Measurements from ENCODE around the gene CDH4. TPM values are rescaled to one million over a fixed set of nuclear protein-coding genes. Genes with fewer than 3 reads are reported as not detected.

CDH4 gene
- polyA plus RNA-seq, 1 donor (not counting 4 experiments of a cell fraction or from before 2014, with no cell fraction given): 2.2 TPM

DNA sequence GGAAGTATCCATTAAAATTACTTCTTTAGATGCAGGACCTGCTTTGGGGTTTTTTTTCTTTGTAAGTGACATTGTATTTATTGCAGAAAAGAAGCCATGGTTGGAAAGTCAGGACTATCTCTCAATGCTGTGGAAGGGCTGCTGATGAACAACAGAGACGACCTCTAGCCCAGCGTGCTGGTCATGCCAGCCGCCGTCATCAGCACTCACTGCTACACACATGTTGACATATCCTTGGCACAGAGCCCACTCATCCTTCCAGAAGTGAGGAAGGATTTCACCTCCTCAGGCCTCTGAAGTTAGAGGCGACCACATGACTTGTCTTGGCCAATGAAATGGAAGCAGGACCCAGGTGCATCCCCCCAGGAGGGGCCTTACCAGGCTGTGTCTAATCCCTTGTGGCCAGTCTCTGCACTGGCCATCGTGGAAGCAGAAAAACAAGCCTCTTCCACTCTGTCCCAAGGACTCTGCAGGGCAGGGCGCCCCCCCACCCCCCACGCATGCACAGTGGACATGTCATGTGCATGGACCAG lies 470.2 kb downstream of the CDH4 start:
- H3K4me1 ChIP-seq (ENCODE audit: control insufficient read depth, extremely low read depth, insufficient read depth, low read length): peaks cover 6% of the 10 kb centered on the region
- H3K9me1 ChIP-seq (ENCODE audit: control insufficient read depth, extremely low read depth, insufficient read depth, low read length): no peaks in the 10 kb centered on the region
- no peak overlapping the region for H2AFZ ChIP-seq (ENCODE audit: control insufficient read depth, low read length)
- no peak for TF ChIP-seq EZH2 (IDR thresholded peaks at IDR 0.05; ENCODE audit: low read length)
- TF ChIP-seq CTCF (optimal IDR thresholded peaks at IDR 0.05 in 1 of 3, IDR thresholded peaks at IDR 0.05 in 1 of 3, conservative IDR thresholded peaks at IDR 0.05 in 1 of 3; ENCODE audit: extremely low read depth in 1 of 3, insufficient read depth in 2 of 3, low read length in 3 of 3): no peak
- H3K79me2 ChIP-seq (ENCODE audit: control insufficient read depth, insufficient read depth, low read length): no peaks in the 10 kb centered on the region
- peaks cover 28% of the 10 kb centered on the region for H3K27me3 ChIP-seq (ENCODE audit: control insufficient read depth, extremely low read depth, insufficient read depth, low read length)
- DNase-seq (ENCODE audit: low read depth, low spot score): no peak
- H3K9me3 ChIP-seq (ENCODE audit: control insufficient read depth, low read depth, low read length): no peaks in the 10 kb centered on the region
- H3K27ac ChIP-seq (ENCODE audit: control insufficient read depth, insufficient read depth, low read length): no peak overlapping the region
- H3K36me3 ChIP-seq (ENCODE audit: control insufficient read depth in 2 of 2, extremely low read depth in 1 of 2, insufficient read depth in 2 of 2, low read length in 2 of 2): no peaks in the 10 kb centered on the region
- dilution Hi-C loops (cut with MboI; ENCODE audit: extremely low pct_ligation_motif_present, low sequenced_read_pairs): no loop called here
- no peak overlapping the region for H3K4me2 ChIP-seq (ENCODE audit: control insufficient read depth, extremely low read depth, insufficient read depth, low read depth, low read length)
- no peaks in the 10 kb centered on the region for H4K20me1 ChIP-seq (ENCODE audit: control insufficient read depth, extremely low read depth, insufficient read depth, low read length)
- H3K4me3 ChIP-seq (ENCODE audit: control insufficient read depth in 2 of 3, extremely low read depth in 1 of 3, insufficient read depth in 2 of 3, low read depth in 1 of 3, low read length in 3 of 3): no peak overlapping the region
- FAIRE-seq: no peak
- no peak overlapping the region for H3K9ac ChIP-seq (ENCODE audit: control insufficient read depth, extremely low read depth, insufficient read depth, low read length)

DNA sequence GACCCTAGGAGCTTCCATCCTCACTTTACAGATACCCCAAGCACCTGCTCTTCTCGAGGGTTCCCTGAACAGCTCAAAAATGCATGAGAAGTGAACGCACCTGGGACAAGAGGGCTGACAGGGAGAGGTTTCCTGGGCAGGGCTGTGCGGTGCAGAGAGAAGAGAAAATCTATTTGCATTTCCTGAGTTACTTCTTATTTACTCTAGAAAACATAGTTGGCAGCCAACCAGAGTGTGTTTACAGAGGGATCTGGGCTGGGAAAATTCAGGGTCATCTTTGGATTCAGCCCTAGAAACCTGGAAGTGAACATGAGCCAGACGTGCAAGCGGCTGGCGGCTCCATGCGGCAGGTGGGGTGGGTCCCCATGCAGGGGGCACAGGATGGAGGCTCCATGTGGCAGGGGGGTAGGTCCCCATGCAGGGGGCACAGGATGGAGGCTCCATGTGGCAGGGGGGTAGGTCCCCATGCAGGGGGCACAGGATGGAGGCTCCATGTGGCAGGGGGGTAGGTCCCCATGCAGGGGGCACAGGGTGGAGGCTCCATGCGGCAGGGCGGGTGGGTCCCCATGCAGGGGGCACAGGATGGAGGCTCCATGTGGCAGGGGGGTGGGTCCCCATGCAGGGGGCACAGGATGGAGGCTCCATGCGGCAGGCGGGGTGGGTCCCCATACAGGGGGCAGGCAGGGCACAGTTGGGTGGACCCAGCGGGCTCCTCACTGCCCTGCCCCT lies 471.6 kb downstream of the CDH4 start:
- TF ChIP-seq EZH2 (IDR thresholded peaks at IDR 0.05; ENCODE audit: low read length) (no peak), CTCF (optimal IDR thresholded peaks at IDR 0.05 in 1 of 3, IDR thresholded peaks at IDR 0.05 in 1 of 3, conservative IDR thresholded peaks at IDR 0.05 in 1 of 3; ENCODE audit: extremely low read depth in 1 of 3, insufficient read depth in 2 of 3, low read length in 3 of 3) (no peak)
- Histone ChIP-seq H3K9me1 (ENCODE audit: control insufficient read depth, extremely low read depth, insufficient read depth, low read length) (no peaks in the 10 kb centered on the region), H3K27me3 (ENCODE audit: control insufficient read depth, extremely low read depth, insufficient read depth, low read length) (peaks cover 24% of the 10 kb centered on the region), H3K27ac (ENCODE audit: control insufficient read depth, insufficient read depth, low read length) (no peak overlapping the region), H3K4me1 (ENCODE audit: control insufficient read depth, extremely low read depth, insufficient read depth, low read length) (peaks cover 6% of the 10 kb centered on the region), H3K36me3 (ENCODE audit: control insufficient read depth in 2 of 2, extremely low read depth in 1 of 2, insufficient read depth in 2 of 2, low read length in 2 of 2) (no peaks in the 10 kb centered on the region), H3K4me3 (ENCODE audit: control insufficient read depth in 2 of 3, extremely low read depth in 1 of 3, insufficient read depth in 2 of 3, low read depth in 1 of 3, low read length in 3 of 3) (no peak overlapping the region), H3K9me3 (ENCODE audit: control insufficient read depth, low read depth, low read length) (no peaks in the 10 kb centered on the region), H2AFZ (ENCODE audit: control insufficient read depth, low read length) (no peak overlapping the region), H3K9ac (ENCODE audit: control insufficient read depth, extremely low read depth, insufficient read depth, low read length) (no peak overlapping the region), H3K79me2 (ENCODE audit: control insufficient read depth, insufficient read depth, low read length) (no peaks in the 10 kb centered on the region), H3K4me2 (ENCODE audit: control insufficient read depth, extremely low read depth, insufficient read depth, low read depth, low read length) (no peak overlapping the region), H4K20me1 (ENCODE audit: control insufficient read depth, extremely low read depth, insufficient read depth, low read length) (no peaks in the 10 kb centered on the region)
- FAIRE-seq (no peak), DNase-seq (ENCODE audit: low read depth, low spot score) (no peak)
- dilution Hi-C loops (cut with MboI; ENCODE audit: extremely low pct_ligation_motif_present, low sequenced_read_pairs): no loop called here

Measured in keratinocyte (primary cell).